HG02870 (cell line): ENCODE results near the gene NEK10.
"Not testable (repeated sequence)": the region's sequence is repeated elsewhere in the genome, so short reads cannot be mapped to it uniquely, and the experiment has no call there.

ENCODE experiments used
- ATAC-seq: cut with Tn5 transposase; IDR thresholded peaks from one replicate; pipeline ENCODE4 v1.9.1; 2021; ENCODE audit warnings: mild to moderate bottlenecking, moderate library complexity; ENCODE audit not compliant: unreplicated experiment

Gene NEK10

GRCh38 chr3:27317096-27317495 lies 52.1 kb downstream of the NEK10 start:
- ATAC-seq = no peak

- ATAC-seq = no peak
Measured at GRCh38 chr3:27315003-27315402, 54.2 kb downstream of the NEK10 start.

- peak; percentile 91 for ATAC-seq
Measured at GRCh38 chr3:27312044-27312668, 57.0 kb downstream of the NEK10 start.

GRCh38 chr3:27311400-27311799 lies 57.8 kb downstream of the NEK10 start:
- ATAC-seq = no peak

GRCh38 chr3:27310688-27311087 lies 58.5 kb downstream of the NEK10 start:
- no peak for ATAC-seq

- no peak for ATAC-seq
Measured at GRCh38 chr3:27307566-27307965, 61.6 kb downstream of the NEK10 start.

- no peak for ATAC-seq
Measured at GRCh38 chr3:27302891-27303290, 66.3 kb downstream of the NEK10 start.

- ATAC-seq = not testable (repeated sequence)
Measured at GRCh38 chr3:27298981-27299380, 70.2 kb downstream of the NEK10 start.

- ATAC-seq = no peak
Measured at GRCh38 chr3:27293939-27294338, 75.2 kb downstream of the NEK10 start.

GRCh38 chr3:27290760-27291159 lies 78.4 kb downstream of the NEK10 start:
- no peak for ATAC-seq

GRCh38 chr3:27289769-27290413 lies 79.3 kb downstream of the NEK10 start:
- ATAC-seq = no peak

- no peak for ATAC-seq
Measured at GRCh38 chr3:27287052-27287451, 82.1 kb downstream of the NEK10 start.

GRCh38 chr3:27286467-27286866 lies 82.7 kb downstream of the NEK10 start:
- ATAC-seq = not testable (repeated sequence)

GRCh38 chr3:27285668-27286067 lies 83.5 kb downstream of the NEK10 start:
- no peak for ATAC-seq

- ATAC-seq = no peak
Measured at GRCh38 chr3:27281671-27282150, 87.5 kb downstream of the NEK10 start.

- no peak for ATAC-seq
Measured at GRCh38 chr3:27279123-27279522, 90.1 kb downstream of the NEK10 start.

GRCh38 chr3:27278383-27279055 lies 90.7 kb downstream of the NEK10 start:
- ATAC-seq = no peak

- no peak for ATAC-seq
Measured at GRCh38 chr3:27275441-27275990, 93.7 kb downstream of the NEK10 start.

- ATAC-seq = no peak
Measured at GRCh38 chr3:27271890-27272289, 97.3 kb downstream of the NEK10 start.

GRCh38 chr3:27254896-27255295 lies 114.3 kb downstream of the NEK10 start:
- ATAC-seq = no peak

GRCh38 chr3:27253831-27254230 lies 115.4 kb downstream of the NEK10 start:
- ATAC-seq = peak; percentile 92

- ATAC-seq = no peak
Measured at GRCh38 chr3:27253391-27253790, 115.8 kb downstream of the NEK10 start.
